Endodermal cell (in vitro differentiated cells): Measurements from ENCODE around the gene KLRG1. TPM values are rescaled to one million over a fixed set of nuclear protein-coding genes. Genes with fewer than 3 reads are reported as not detected.

Experiments
- DNase-seq: peaks from one replicate; pipeline ENCODE4 v3.0.0-alpha.2; 2017
- H3K27ac ChIP-seq: 2 replicates; pipeline ENCODE4 v1.5.1; 2013; ENCODE audit warnings: mild to moderate bottlenecking, low read depth, low read length, moderate library complexity
- H3K27me3 ChIP-seq: 2 replicates; pipeline ENCODE4 v1.6.1; 2013; ENCODE audit warnings: mild to moderate bottlenecking, low read length, moderate library complexity; ENCODE audit not compliant: insufficient read depth, control insufficient read depth, poor library complexity, severe bottlenecking
- H3K36me3 ChIP-seq: 2 replicates; pipeline ENCODE4 v1.7.0; 2013; ENCODE audit warnings: mild to moderate bottlenecking, low read length, moderate library complexity; ENCODE audit not compliant: control insufficient read depth, insufficient read depth
- H3K4me1 ChIP-seq: one replicate; pipeline ENCODE4 v1.7.0; 2013; ENCODE audit warnings: low read length; ENCODE audit not compliant: control insufficient read depth, insufficient read depth
- H3K4me3 ChIP-seq: 2 replicates; pipeline ENCODE4 v1.5.1; 2013; ENCODE audit warnings: mild to moderate bottlenecking, low read length, moderate library complexity
- H3K9ac ChIP-seq: 2 replicates; pipeline ENCODE4 v1.6.1; 2013; ENCODE audit warnings: mild to moderate bottlenecking, low read length, moderate library complexity; ENCODE audit not compliant: poor library complexity, severe bottlenecking; ENCODE audit errors: extremely low read depth
- H3K9me3 ChIP-seq: 2 replicates; pipeline ENCODE4 v1.6.1; 2013; ENCODE audit warnings: mild to moderate bottlenecking, low read length, moderate library complexity; ENCODE audit not compliant: control insufficient read depth
- H3K27ac Mint-ChIP-seq: 2 replicates; pipeline ENCODE4 v1.8.0; 2020; ENCODE audit warnings: mixed read lengths
- H3K27me3 Mint-ChIP-seq: 2 replicates; pipeline ENCODE4 v1.8.0; 2021; ENCODE audit warnings: mild to moderate bottlenecking, mixed read lengths; ENCODE audit not compliant: insufficient read depth
- H3K36me3 Mint-ChIP-seq: 2 replicates; pipeline ENCODE4 v1.8.0; 2020; ENCODE audit warnings: low read depth, mixed read lengths
- H3K4me1 Mint-ChIP-seq: 2 replicates; pipeline ENCODE4 v1.8.0; 2020; ENCODE audit warnings: mixed read lengths
- H3K4me3 Mint-ChIP-seq: 2 replicates; pipeline ENCODE4 v1.8.0; 2020; ENCODE audit warnings: mild to moderate bottlenecking, moderate library complexity, mixed read lengths
- H3K9me3 Mint-ChIP-seq: 2 replicates; pipeline ENCODE4 v1.8.0; 2020; ENCODE audit warnings: mild to moderate bottlenecking, mixed read lengths
- CTCF ChIP-seq: fragments of 200-600 bp; sonication (generic); conservative IDR thresholded peaks from 2 replicates; pipeline ENCODE4 v1.5.0; 2021; ENCODE audit warnings: antibody characterized with exemption, mild to moderate bottlenecking
- WGBS, 2 experiments: methylation state at CpG; one replicate each; pipeline versions ENCODE4 v1.1.5 to v1.1.7; 2013; ENCODE audit warnings: missing lambda C conversion rate in 2 of 2, mixed read lengths in 1 of 2; ENCODE audit not compliant: insufficient coverage in 1 of 2, insufficient read length in 1 of 2; 5-methylcytosine and 5-hydroxymethylcytosine counted together
- total RNA-seq, 2 donors: library from RNA; stranded (reverse); fragmentation: NEBNext Ultra II Directional in 1 of 2; extraction: Animal tissue kit (Norgen Biotek cat#: 25700) in 1 of 2; gene quantifications; 2 replicates in 1 of 2; 3 replicates in 1 of 2; pipeline ENCODE4 v1.2.1, GENCODE V29; 2021

KLRG1 gene
- total RNA-seq, 2 donors from 2014 or later: 3.1 TPM

GRCh38 chr12:8956772-8957171 is 32.6 kb upstream of the KLRG1 start:
- Mint-ChIP-seq H3K36me3 (peaks cover 18% of the 10 kb centered on the region), H3K4me1 (no peaks in the 10 kb centered on the region), H3K27ac (no peak overlapping the region), H3K4me3 (no peak overlapping the region), H3K27me3 (no peaks in the 10 kb centered on the region), H3K9me3 (peaks cover 24% of the 10 kb centered on the region)
- no peak for DNase-seq
- no peak for TF ChIP-seq CTCF
- no peak overlapping the region for H3K4me3 ChIP-seq
- H3K4me1 ChIP-seq: no peaks in the 10 kb centered on the region
- WGBS, 2 experiments: 88 to 94% methylated on average over 7 of the region's 7 CpGs
- H3K36me3 ChIP-seq: no peaks in the 10 kb centered on the region
- no peaks in the 10 kb centered on the region for H3K27me3 ChIP-seq
- H3K27ac ChIP-seq: no peak overlapping the region
- H3K9ac ChIP-seq: no peak overlapping the region
- peaks cover 16% of the 10 kb centered on the region for H3K9me3 ChIP-seq

GRCh38 chr12:8957561-8957960 is 31.8 kb upstream of the KLRG1 start:
- Histone ChIP-seq H3K36me3 (no peaks in the 10 kb centered on the region), H3K9me3 (peaks cover 15% of the 10 kb centered on the region), H3K9ac (no peak overlapping the region), H3K4me1 (no peaks in the 10 kb centered on the region), H3K27me3 (no peaks in the 10 kb centered on the region), H3K27ac (no peak overlapping the region), H3K4me3 (no peak overlapping the region)
- no peak for TF ChIP-seq CTCF
- Mint-ChIP-seq H3K4me1 (no peaks in the 10 kb centered on the region), H3K36me3 (peaks cover 17% of the 10 kb centered on the region), H3K9me3 (peaks cover 24% of the 10 kb centered on the region), H3K27ac (no peak overlapping the region), H3K4me3 (no peak overlapping the region), H3K27me3 (no peaks in the 10 kb centered on the region)
- no peak for DNase-seq
- WGBS, 2 experiments: 88 to 89% methylated on average over 3 to 4 of the region's 4 CpGs

GRCh38 chr12:8958066-8958465 is 31.3 kb upstream of the KLRG1 start:
- H3K9me3 ChIP-seq: peaks cover 10% of the 10 kb centered on the region
- no peaks in the 10 kb centered on the region for H3K4me1 ChIP-seq
- no peaks in the 10 kb centered on the region for H3K27me3 ChIP-seq
- Mint-ChIP-seq H3K36me3 (peaks cover 12% of the 10 kb centered on the region), H3K27me3 (no peaks in the 10 kb centered on the region), H3K4me1 (no peaks in the 10 kb centered on the region), H3K9me3 (peaks cover 20% of the 10 kb centered on the region), H3K4me3 (no peak overlapping the region), H3K27ac (no peak overlapping the region)
- no peak overlapping the region for H3K4me3 ChIP-seq
- TF ChIP-seq CTCF: no peak
- no peaks in the 10 kb centered on the region for H3K36me3 ChIP-seq
- DNase-seq: no peak
- WGBS, 2 experiments: no CpG with 5 or more reads among the region's 2 CpGs
- no peak overlapping the region for H3K9ac ChIP-seq
- H3K27ac ChIP-seq: no peak overlapping the region
